ENCODE measurements around the gene FCMR.

DNA sequence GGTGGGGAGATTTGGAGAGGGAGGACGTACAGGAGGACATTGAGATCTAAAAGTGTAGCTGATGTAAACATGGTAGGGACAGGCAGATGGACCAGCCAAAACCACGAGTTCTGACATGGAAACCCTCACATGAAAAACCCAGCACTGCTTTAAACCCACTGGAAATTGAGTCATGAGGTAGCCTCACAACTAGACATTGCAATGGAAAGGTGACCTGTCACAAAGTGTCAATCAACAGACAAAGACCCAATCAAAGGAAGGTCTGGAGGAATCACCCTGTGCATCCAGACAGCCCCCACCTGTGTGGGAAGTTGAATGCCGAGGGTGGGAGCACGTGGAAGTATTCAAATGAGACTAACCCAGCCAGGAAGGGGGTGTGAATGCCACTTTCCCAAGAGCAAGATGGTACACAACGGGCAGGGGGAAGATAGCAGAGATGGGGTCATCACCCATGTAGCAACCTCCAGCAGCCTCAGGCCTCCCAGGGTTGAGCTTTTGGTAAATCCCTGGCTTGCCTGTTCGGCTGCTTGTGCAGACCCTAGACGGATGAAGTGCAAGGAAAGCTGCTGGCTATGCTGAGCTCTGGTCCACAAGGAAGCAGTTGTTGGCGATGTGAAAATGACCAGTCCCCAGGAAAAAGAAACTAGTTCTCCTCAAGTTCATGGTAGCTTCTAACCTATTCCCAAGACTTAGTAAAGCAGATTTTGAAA lies 5.6 kb downstream of the FCMR start:
- TF ChIP-seq CTCF (conservative IDR thresholded peaks at IDR 0.05; ENCODE audit: low read depth in 2 of 2) (no peak), EZH2phosphoT487 (IDR thresholded peaks at IDR 0.05; ENCODE audit: unreplicated experiment) (no peak)
